Measurements from ENCODE around the gene TIGD1. TPM values are rescaled to one million over a fixed set of nuclear protein-coding genes. Genes with fewer than 3 reads are reported as not detected.
A peak's percentile ranks its signal among the peaks of the same experiment; 100 is the strongest.

Gene TIGD1
- total and polyA plus RNA-seq, 2 experiments from 2014 or later = 7.6 to 9.3 TPM

DNA sequence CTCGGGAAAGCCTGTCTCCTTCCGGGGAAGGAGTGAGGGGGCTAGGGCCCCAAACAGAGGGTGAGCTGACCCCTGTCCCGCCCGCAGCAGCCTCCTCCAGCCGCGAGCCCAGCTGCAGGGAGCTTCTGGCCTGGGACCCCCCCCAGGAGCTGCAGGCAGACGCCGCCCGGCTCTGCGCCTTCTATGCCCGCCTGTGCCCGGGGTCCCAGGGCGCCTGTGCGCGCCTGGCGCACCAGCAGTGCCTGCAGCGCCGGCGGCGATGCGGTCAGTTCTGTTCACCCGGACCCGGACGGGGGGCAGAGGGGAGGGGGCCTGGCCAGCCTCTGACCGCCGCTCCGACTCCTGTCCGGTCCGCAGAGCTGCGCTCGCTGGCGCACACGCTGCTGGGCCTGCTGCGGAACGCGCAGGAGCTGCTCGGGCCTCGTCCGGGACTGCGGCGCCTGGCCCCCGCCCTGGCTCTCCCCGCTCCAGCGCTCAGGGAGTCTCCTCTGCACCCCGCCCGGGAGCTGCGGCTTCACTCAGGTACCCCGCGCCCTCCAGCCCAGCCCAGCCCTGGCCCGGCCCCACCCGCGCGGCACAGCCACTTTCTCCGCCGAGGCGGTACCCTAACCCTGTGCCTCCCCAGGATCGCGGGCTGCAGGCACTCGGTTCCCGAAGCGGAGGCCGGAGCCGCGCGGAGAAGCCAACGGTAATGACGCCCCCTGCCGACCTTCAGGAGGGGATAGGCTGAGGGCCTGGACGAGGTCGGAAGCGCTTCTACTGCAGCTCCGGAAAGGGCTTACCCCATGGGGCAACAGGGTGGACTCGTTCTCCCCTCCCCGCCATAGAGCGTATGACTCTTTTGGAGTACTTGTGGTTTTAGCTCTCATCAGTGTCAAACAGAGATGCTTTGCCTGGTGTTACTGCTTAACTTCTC is 26.4 kb downstream of the TIGD1 start:
- peak overlapping the region; percentile 68 for H3K4me3 ChIP-seq
- no peaks in the 10 kb centered on the region for H3K9me2 ChIP-seq (ENCODE audit: insufficient read depth)
- TF ChIP-seq, protein P1, sequence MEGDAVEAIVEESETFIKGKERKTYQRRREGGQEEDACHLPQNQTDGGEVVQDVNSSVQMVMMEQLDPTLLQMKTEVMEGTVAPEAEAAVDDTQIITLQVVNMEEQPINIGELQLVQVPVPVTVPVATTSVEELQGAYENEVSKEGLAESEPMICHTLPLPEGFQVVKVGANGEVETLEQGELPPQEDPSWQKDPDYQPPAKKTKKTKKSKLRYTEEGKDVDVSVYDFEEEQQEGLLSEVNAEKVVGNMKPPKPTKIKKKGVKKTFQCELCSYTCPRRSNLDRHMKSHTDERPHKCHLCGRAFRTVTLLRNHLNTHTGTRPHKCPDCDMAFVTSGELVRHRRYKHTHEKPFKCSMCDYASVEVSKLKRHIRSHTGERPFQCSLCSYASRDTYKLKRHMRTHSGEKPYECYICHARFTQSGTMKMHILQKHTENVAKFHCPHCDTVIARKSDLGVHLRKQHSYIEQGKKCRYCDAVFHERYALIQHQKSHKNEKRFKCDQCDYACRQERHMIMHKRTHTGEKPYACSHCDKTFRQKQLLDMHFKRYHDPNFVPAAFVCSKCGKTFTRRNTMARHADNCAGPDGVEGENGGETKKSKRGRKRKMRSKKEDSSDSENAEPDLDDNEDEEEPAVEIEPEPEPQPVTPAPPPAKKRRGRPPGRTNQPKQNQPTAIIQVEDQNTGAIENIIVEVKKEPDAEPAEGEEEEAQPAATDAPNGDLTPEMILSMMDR (conservative IDR thresholded peaks at IDR 0.05; ENCODE audit: low read depth in 2 of 2) = peak; percentile 64 to 86
- TF ChIP-seq EZH2 (IDR thresholded peaks at IDR 0.05; ENCODE audit: low read depth, unreplicated experiment) = peak; percentile 40
- TF ChIP-seq, protein P2, sequence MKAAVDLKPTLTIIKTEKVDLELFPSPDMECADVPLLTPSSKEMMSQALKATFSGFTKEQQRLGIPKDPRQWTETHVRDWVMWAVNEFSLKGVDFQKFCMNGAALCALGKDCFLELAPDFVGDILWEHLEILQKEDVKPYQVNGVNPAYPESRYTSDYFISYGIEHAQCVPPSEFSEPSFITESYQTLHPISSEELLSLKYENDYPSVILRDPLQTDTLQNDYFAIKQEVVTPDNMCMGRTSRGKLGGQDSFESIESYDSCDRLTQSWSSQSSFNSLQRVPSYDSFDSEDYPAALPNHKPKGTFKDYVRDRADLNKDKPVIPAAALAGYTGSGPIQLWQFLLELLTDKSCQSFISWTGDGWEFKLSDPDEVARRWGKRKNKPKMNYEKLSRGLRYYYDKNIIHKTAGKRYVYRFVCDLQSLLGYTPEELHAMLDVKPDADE (IDR thresholded peaks at IDR 0.05) = no peak; the same call in 1 of the 2 replicates
- Mint-ChIP-seq H3K4me3 (peak overlapping the region; percentile 59), H3K36me3 (ENCODE audit: low read depth) (no peaks in the 10 kb centered on the region; the same call in 2 of the 3 replicates), H3K9me3 (no peaks in the 10 kb centered on the region), H3K27me3 (ENCODE audit: insufficient read depth, low read depth, poor library complexity) (peaks cover 46% of the 10 kb centered on the region), H3K4me1 (peaks cover 14% of the 10 kb centered on the region), H3K27ac (no peak overlapping the region)
- H4K20me1 ChIP-seq (replicated peaks; ENCODE audit: insufficient read depth) = no peaks in the 10 kb centered on the region
- H3F3A ChIP-seq (replicated peaks; ENCODE audit: low read depth) = 0 out of 2 replicates have a peak, but pooled peaks cover 3% of the 10 kb centered on the region
- ATAC-seq (peak; percentile 70), DNase-seq (ENCODE audit: low spot score) (peak; percentile 95)
- no peaks in the 10 kb centered on the region for H3K36me3 ChIP-seq (ENCODE audit: insufficient read depth)
- H3K4me2 ChIP-seq = peak overlapping the region; percentile 86
- H3K79me2 ChIP-seq (replicated peaks; ENCODE audit: insufficient read depth) = no peaks in the 10 kb centered on the region
- H3K27ac ChIP-seq (ENCODE audit: low read depth) = no peak overlapping the region
- peaks cover 44% of the 10 kb centered on the region for H3K27me3 ChIP-seq (ENCODE audit: insufficient read depth)
- H3K4me1 ChIP-seq (ENCODE audit: insufficient read depth) = no peaks in the 10 kb centered on the region; the same call in 1 of the 2 replicates
- H2AFZ ChIP-seq = peak overlapping the region; percentile 83; the same call in 1 of the 2 replicates

DNA sequence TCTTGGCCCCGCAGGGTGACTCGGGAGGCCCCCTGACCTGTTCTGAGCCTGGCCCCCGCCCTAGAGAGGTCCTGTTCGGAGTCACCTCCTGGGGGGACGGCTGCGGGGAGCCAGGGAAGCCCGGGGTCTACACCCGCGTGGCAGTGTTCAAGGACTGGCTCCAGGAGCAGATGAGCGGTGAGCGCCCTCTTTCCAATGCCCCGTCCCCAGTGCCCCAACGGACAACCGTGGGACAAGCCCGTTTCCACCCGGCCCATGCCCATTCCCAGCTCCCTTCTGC is 27.0 kb downstream of the TIGD1 start:
- H2AFZ ChIP-seq = 0 out of 2 replicates have a peak overlapping the region, but pooled peaks have one; percentile 83
- TF ChIP-seq NANOG (IDR thresholded peaks at IDR 0.05; ENCODE audit: borderline replicate concordance) (no peak), EZH2 (IDR thresholded peaks at IDR 0.05; ENCODE audit: low read depth, unreplicated experiment) (peak; percentile 47), POLR2AphosphoS5 (IDR thresholded peaks at IDR 0.05; ENCODE audit: low read depth) (no peak)
- peaks cover 17% of the 10 kb centered on the region for H3K4me1 Mint-ChIP-seq
- peak overlapping the region; percentile 59 for H3K4me3 Mint-ChIP-seq
- H3K4me3 ChIP-seq = peak overlapping the region; percentile 68
- no peak overlapping the region for H3K27ac ChIP-seq (ENCODE audit: low read depth)
- no peak for DNase-seq (ENCODE audit: low spot score)
- no peaks in the 10 kb centered on the region for H3K79me2 ChIP-seq (replicated peaks; ENCODE audit: insufficient read depth)
- no peaks in the 10 kb centered on the region for H4K20me1 ChIP-seq (replicated peaks; ENCODE audit: insufficient read depth)
- 0 out of 2 replicates have a peak, but pooled peaks cover 3% of the 10 kb centered on the region for H3F3A ChIP-seq (replicated peaks; ENCODE audit: low read depth)
- H3K27me3 Mint-ChIP-seq (ENCODE audit: insufficient read depth, low read depth, poor library complexity) = peaks cover 44% of the 10 kb centered on the region
- no peaks in the 10 kb centered on the region; the same call in 2 of the 3 replicates for H3K36me3 Mint-ChIP-seq (ENCODE audit: low read depth)
- no peaks in the 10 kb centered on the region for H3K9me3 Mint-ChIP-seq
- no peak overlapping the region for H3K27ac Mint-ChIP-seq
- peak; percentile 1; the same call in 2 of the 3 replicates for ATAC-seq
- no peaks in the 10 kb centered on the region; the same call in 1 of the 2 replicates for H3K4me1 ChIP-seq (ENCODE audit: insufficient read depth)
- peaks cover 44% of the 10 kb centered on the region for H3K27me3 ChIP-seq (ENCODE audit: insufficient read depth)
- no peaks in the 10 kb centered on the region for H3K9me2 ChIP-seq (ENCODE audit: insufficient read depth)
- H3K4me2 ChIP-seq = peak overlapping the region; percentile 86
- H3K36me3 ChIP-seq (ENCODE audit: insufficient read depth) = no peaks in the 10 kb centered on the region

Measured in GM23338 (cell line).